Hematopoietic multipotent progenitor cell treated with erythropoietin and hydrocortisone succinate and interleukin-3 and kit ligand, for 17 days (in vitro differentiated cells): ENCODE results near the gene PGM5.

Experiments
- DNase-seq: peaks from one replicate; pipeline ENCODE4 v3.0.0-alpha.2; 2015; ENCODE audit warnings: low spot score

PGM5 gene

DNA sequence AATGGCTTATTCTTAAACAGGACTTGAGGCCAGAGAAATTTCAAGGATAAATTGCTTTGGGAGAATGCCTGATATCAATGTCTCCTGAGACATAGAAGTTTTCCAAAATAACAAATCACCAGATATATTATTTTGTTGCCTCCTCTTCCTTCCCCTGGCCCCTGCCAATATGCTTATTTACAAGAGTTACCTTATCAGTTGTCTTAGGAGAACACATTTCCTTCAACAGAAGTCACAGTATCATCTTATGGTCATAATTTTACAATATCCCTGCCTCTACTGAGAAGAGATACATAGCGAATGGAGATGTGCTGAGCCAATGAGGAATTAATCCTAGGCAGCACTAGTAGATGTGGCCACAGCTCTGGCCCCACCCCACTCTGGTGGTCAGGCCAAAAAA is 141.2 kb downstream of the PGM5 start:
- DNase-seq: no peak

DNA sequence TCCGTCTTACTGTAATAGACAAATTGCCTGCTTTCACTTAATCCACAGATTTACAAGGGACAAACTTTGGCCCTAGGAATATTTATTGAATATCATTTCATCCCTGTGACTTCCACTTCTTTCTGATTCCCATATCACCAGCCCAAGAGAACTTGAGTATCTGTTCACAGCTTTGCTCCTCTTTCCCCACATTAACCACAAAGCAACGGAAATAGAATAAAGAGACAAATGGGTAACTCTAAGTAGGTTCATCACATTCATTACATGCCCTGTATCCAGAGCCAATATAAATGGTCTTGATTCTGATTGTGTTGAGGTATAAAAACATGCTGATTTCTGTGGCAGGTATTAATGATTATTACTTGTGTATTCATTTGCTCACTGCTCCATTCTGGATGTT is 142.4 kb downstream of the PGM5 start:
- DNase-seq: no peak

DNA sequence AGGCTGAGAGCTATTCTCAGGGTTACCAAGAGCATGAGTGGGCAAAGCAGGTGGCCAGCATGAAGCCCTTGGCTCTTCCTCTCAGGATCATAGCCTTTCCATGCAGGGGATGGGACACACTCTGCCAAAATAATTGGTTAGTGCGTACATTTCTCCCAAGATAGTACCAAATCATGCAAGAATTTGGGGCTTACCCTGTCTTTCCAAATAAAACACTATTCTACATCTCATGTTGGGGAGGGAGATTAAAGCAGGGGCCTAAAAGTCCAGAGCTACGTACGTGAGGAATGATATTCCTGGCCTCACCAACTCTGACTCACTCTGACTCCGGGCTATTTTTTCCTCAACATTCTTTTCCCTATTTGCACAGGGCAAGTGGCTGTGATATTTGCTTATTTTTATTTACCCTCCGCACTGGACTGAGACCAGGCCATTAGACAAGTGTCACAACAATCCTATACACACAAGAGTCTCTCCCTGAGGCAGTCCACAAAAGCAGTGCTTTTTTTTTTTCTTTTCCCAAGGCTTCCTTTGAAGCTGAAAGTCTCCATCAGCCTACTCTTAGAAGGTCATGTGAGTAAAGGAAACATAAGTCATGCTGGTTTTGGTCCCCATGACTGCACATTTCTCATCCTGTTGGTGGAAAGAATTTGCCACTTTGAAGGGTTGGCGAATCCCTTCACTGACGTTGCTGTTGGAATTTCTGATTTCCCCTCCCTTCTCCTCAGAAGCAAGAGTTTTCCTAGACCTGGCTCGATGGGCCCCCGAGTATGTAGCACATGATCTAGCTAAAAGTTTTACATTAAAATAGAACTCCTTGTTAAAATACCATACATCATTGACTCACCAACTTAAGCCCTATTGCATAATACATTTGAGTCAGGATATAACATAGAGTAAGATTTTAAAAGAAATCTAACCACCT is 144.3 kb downstream of the PGM5 start:
- no peak for DNase-seq

DNA sequence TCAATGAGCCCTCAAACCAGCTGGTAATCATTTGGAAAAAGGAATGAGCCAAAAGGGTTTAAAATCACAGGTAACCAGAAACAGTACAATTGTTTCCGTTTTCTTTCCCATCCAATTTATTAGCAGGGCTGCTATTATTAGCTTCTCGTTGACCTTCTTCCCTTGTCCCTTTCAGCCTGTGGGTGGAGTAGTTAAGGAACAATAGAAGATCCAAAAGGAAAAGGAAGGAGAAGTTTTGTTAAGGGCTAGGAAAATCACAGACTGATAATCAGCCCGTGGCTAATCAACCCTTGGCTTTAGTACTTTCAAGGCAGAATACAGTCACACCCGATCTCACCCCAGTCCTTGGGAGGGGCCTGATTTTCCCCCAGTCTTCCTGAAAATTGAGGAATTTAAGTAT is 145.9 kb downstream of the PGM5 start:
- DNase-seq: no peak

DNA sequence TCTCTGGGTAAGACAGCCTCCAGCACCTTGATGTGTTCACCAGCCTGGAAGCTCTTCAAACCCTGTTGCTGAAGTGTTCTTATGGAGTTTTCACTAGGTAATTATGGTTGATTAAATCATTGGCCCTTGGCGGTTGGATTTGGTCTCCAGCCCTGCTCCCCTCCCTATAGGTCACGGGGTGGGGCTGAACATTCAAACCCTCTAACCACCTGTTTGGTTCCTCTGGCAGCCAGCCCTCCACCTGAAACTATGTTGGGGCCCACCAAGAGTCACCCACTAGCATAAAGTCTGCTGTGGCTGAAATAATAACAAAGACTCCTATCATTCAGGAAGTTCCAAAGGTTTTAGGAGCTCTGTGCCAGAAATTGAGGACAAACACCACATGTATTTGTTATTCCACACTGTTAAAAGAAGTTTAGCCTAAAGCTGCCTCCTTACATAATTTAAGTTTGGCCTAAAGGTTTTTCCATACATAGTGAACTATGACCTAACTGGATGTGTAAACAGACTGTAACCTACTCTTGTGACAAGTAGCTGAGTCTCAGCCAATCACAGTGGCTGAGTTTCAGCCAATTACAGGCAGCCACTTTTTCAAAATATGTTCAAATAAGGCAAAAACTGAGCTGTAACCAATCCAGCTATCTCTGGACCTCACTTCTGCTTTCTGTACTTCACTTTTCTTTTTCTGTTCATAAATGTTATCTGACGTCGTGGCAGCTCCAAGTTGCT is 149.4 kb downstream of the PGM5 start:
- DNase-seq: no peak

DNA sequence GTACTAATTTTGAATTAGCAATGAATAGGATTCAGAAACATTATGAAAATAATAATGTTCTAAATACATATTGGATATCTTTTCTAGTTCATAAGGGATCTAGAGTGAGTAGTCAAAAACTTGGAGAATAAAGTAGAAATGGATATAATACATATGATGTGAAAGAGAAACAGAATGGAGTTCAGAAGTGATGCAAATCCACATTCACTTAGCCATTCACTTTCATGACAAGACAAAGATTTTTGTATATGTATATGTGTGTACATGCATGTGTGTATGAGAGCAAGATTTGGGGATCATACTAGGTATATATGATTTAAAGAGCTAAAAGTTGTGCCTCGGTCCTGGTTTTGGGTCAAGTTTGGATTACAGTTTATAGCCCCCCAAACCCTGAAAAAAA is 150.1 kb downstream of the PGM5 start:
- DNase-seq: no peak

DNA sequence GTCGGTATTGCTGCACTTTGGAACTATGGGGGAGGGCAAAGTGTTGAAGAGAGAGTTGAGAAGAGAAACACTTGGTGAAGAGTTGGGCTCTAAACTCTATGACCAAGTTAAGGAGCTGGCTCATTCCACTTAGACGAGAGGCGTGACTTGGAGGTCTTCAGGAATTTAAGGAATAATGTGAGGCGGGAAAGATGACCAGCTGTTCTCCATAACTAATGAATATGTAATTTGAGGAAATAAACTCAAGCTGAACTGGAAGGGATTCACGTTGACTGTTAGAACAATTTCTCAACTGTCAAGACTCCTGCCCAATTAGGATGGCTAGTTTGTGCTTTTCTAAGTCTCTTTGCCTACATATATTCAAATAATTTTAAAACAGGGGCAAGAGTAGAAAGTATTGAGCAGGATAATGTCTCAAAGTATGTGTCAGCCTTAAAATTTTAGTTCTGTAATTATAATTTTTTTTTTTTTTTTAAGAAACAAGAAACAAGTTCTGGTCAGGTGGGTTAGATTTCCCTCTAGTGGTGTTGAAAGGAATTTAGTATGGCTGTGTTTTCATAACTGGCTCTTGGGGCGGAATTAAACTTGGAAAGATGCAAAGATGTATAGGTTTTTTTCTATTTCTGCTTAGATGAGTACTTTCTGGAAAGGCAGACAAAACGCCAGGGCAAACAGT is 150.9 kb downstream of the PGM5 start:
- DNase-seq: no peak

DNA sequence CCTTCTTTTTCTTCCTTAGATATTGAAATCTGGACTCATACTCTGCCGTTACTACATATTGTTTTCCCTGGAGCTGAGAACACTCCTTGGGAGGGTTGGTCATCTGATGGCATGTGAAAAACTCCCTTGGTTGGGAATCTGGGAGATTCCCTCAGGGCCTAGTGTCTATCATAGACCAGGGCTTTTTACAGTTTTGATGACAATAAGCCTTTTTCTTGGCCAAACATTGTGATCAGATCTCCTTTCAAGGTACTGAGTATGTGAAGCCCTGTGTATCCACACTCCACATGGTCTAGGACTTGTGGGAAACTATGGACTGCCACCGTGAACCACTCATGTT is 151.4 kb downstream of the PGM5 start:
- no peak for DNase-seq

DNA sequence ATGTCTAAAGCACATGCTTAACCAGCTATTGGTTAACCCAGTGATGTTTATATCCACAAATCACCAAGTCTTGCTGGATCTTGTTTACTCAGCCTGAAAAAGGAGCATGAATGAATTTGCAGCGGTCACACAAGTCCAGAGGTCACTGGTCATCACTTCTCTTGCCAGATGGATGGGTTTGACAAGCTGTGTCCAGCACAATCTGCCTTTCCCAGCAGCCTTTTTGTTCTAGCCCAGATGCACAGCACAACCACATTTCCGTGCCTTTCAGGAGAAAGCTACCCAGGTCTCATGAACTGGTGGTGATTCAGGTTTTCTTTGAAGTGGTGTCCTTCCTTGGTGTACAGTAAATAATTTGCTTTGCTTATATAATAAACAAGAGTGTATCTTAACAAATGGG is 152.1 kb downstream of the PGM5 start:
- no peak for DNase-seq

DNA sequence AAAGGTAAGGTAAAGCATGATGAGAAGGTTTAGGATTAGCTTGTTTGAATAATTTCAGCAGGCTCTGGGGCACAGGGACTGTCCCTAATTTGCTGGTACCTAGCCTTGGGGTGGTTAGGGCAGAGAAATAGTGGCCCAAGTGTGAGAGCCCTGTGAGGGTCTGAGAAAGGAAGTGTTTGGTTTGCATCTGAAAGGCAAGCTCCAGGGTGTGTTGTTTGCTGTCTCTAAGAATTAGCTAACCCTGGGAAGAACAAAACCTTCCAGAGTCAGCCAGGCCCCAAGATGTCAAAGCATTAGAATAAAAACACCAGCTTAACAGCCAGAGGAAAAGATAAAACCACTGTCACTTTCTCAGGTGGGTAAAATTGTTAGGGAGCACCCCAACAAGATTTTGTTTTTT is 153.3 kb downstream of the PGM5 start:
- no peak for DNase-seq

DNA sequence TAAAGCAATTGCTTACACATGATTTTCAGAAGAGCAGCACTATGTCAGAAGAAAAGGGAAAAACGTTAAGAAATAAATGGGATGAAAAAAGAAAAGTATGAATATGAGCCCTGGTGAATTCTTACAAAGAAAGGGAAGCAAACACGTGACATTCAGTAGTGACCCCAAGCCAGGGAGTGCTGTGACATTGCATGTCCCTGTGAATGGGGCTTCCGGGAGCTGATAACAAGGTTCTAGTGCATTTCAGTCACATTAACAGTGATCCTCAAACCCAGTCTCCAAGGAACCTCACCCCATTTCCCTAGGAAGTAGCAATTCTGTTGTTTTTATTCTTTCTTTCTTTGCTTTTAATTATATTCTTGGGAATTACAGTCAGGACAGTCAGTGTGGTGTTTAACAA is 157.0 kb downstream of the PGM5 start:
- no peak for DNase-seq

DNA sequence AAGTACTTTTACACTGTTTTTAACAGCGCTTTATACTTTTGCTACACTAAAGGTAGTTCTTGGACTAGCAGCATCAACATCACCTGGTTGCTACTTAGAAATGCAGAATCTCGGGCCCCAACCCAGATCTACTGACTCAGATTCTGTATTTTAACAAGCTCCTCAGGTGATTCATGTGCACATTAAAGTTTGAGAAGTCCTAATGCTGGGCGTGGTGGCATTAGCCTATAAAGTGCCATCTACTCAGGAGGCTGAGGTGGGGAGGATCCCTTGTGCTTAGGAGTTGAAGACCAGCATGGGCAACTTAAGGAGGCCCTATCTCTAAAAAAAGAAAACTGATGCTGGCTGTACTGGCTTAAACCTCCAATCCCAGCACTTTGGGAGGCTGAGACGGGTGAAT is 157.6 kb downstream of the PGM5 start:
- no peak for DNase-seq

DNA sequence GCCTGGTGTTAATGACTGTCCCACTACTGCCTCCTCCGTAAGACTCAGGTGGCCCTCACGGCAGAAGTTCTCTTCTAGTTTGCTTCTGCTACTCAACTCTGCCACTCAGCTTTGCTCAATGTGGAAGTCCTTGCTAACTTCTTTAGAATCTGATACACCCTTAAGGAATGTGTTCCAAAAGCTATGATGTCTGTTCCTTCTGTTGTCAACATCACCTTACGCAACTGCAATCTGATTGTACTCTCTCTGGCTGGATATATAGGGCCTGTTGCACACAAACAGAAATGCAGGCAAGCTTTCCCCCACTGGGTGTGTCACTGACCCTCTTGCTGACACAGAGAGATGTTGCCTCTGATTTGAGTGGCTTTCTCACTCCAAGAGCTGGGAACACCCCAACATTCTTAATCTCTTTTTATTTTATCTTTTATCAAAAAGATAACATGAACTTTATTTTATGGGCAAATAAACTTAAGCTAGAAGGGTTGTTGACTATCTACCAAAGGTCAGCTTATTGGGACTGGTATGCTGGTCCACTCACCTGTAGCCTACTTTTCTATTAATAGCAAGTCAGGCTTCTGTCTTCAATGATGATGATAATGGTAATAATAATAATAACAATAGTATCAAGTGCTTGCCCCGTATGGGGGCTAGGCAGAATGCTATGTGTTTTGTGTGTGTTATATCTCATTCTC is 159.1 kb downstream of the PGM5 start:
- DNase-seq: no peak

DNA sequence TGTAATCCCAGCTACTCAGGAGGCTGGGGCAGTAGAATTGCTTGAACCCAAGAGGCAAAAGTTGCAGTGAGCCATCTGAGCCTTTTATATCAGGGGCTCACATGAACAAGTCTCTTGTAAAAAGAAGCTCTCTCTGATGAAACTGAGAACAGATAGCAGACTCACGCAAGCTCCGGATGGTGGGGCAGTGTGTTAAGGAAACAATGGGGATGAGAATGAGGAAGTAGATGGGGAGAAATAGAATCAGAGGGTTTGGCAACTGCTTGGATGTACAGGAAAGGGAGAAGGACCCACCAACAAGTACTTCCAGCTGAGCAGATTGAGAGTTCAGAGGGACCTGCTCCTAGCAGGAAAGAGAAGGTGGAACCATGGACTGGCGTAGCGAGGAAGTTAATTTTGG is 165.7 kb downstream of the PGM5 start:
- DNase-seq: no peak

DNA sequence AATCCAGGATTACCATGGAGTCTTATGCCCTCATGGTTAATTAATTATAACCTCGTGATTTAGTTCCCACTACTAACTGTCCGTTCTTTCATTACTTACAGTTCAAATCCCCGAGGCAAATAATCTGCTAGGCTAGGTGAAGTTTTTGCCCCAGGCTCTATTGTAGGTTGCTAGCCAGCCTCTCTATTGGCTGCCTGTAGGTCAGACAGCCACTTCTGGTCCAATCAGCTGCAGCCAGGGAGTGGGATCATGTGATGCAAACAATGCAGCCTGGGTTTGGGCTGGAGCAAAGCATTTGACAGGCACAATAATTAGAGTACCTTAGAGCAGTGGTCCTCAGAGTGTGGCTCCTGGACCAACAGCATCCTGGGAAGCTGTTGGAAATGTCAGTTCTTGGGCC is 166.5 kb downstream of the PGM5 start:
- no peak for DNase-seq

DNA sequence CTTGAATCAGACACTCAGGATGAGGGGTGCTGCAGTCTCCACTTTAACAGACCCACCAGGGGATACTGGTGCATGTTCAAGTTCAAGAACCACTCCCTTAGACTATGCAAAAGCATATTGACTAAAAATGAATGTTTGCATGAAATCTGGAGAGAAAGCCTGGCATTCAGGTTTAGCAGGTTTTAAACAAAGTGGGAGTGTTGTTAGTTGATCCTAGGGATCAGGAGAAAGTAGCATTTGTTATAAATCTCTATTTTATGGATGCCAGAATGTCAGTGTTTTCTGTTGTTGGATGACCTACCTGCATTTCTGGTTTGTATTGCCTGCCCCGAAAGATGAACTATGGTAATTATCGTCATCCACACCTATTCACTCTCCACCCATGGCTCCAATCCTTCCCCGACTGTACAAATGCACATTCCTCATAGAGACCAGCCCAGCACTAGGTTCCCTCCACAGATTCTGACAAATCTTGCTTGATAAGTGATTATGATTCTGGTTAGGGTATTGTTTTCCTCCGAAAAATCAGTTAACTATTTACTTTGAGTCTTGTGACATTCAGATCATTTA is 167.0 kb downstream of the PGM5 start:
- no peak for DNase-seq

DNA sequence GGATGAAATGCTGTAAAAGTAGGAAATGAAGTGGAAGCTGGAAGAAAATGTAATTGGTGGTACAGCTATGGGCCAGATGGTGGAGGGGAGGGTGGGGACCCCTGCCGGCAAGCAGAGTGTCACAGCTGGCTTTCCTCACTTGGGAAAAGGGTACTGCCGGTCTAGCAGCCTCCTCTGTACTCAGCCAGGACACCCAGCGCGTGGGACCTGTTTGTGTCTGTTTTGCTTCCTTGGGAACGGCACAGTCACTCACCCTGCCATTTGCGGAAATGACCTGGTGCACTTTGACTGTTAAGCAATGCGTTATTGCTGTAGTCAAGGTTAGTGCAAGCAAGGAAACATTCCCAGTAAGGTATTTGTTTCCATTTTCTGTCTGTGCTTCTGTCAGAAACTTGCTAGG is 174.2 kb downstream of the PGM5 start:
- DNase-seq: no peak

DNA sequence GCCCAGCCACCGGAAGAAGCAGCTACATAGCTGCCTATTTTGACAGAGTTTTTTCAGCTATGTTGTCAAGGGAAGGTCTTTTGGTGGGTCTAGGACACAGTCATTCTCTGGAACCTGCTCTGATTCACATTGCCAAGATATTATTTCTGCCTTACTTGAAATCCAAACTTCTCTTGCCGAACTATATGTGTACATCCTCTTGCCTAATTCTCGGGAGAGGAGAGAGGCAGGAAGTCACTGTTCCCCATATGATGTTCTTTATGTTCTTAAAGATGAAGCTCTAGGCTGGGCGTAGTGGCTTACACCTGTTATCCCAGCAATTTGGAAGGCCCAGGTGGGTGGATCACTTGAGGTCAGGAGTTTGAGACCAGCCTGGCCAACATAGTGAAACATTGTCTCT is 175.7 kb downstream of the PGM5 start:
- DNase-seq: no peak

DNA sequence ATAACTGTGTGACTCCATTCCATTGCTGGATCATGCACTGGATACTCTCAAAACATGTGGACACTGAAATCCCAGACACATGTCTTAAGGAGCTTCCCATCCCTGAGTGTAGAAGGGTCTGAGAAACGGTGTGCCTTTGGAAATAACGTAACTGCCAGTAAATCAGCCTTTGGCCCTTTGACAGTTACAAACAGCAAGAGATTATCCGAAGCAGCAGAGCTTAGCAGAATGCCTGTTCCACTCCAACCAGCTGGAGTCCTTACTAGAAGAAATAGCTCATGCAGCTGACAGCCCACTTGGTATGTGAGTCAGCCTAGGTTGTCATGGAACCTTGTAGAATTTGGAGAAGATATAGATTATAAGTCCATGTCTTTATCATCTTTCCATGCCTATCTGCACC is 177.3 kb downstream of the PGM5 start:
- no peak for DNase-seq

DNA sequence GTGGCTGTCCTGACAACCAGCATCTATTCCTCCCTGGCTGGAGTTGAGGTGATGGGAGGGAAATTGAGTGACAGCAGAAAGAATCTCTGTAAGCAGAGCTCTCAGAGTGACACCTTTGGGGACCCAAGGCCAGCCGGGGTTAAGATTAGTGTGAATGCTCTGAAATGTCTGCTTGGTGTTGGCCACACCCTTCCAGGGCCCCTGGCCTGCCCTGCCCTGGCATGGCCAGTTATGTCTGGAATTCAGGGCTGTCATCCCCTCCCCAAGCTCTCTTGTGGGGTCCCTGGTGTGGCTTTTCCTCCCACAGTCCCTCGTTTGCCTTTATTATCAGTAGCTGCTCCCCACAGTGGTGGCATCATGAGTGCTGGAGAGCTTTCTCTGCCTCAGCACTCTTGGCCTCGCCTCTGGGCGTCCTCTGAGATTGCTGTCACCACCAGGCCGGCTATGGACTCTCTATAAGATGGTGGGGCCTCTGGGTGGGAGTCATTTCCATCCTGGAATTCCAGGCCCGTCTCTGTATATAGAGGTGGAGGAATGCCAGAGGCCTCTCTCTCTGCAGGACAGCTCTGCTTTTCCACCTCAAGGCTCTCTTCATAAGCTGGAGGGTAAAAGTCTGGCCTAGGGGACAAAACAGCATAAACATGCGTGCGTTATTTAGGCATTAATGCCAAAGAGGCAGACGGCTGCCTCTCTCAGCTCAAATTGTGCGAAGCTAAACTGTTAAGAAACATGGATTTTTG is 180.6 kb downstream of the PGM5 start:
- no peak for DNase-seq

DNA sequence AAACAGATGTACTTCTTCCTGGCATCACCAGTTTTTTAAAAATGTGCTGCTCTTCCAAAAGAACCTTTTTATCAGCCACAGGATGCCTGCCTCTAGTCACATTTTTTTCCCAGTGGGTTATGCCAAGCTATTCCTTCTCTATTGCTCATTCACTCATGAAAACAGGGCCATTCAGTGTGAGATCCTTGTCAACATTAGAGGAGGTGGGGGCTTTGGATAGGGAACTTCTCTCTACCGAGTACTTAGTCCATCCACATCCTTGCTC is 181.1 kb downstream of the PGM5 start:
- no peak for DNase-seq

DNA sequence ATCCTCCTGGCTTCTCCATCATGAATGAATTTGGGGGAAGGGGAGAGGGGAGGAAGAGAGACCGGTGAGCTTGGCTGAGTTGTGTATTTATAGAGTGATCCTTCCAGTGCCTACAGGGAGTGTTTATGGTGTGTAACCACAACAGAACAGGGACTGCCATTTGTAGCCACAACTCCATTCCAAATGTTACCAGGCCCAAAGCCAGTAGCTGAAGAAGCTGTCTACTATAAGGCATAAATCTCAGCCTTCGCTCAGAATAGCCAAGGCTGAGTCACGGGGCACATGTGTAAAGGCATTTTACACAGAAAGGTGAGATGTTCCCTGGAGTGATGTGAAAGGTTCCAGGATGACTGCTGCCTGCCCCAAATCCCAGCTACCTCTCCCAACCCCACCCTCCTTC is 181.8 kb downstream of the PGM5 start:
- DNase-seq: no peak
